Heart left ventricle (tissue), 16 donors: ENCODE results near the gene GSTA5. TPM values are rescaled to one million over a fixed set of nuclear protein-coding genes. Genes with fewer than 3 reads are reported as not detected.
"Not testable (repeated sequence)": the region's sequence is repeated elsewhere in the genome, so short reads cannot be mapped to it uniquely, and the experiment has no call there.

Experiments
- ATAC-seq, 4 donors: fragments of 200-7000 bp; cut with Tn5 transposase; one replicate each; pipeline ENCODE4 v1.9.1; 2020 to 2022; ENCODE audit warnings: moderate library complexity in 4 of 4, mild to moderate bottlenecking in 3 of 4, moderate number of reproducible peaks in 1 of 4
- DNase-seq, 5 donors: peaks; one replicate each; pipeline ENCODE4 v3.0.0-alpha.2; 2020
- H3K27ac ChIP-seq, 12 donors: fragments of 200-600 bp; sonication (generic) in 4 of 12; one replicate each; pipeline versions ENCODE4 v1.5.0 to v1.8.0; 2016 to 2022; ENCODE audit warnings: mild to moderate bottlenecking in 2 of 12
- H3K27me3 ChIP-seq, 9 donors: fragments of 200-600 bp; sonication (generic) in 2 of 9; one replicate each; pipeline versions ENCODE4 v1.5.1 to v1.8.0; 2016 to 2022; ENCODE audit warnings: mild to moderate bottlenecking in 3 of 9
- H3K36me3 ChIP-seq, 9 donors: fragments of 200-600 bp; sonication (generic) in 2 of 9; one replicate each; pipeline versions ENCODE4 v1.5.0 to v1.8.0; 2018 to 2022; ENCODE audit warnings: mild to moderate bottlenecking in 2 of 9
- H3K4me1 ChIP-seq, 12 donors: fragments of 200-600 bp; sonication (generic) in 4 of 12; one replicate each; pipeline versions ENCODE4 v1.5.0 to v1.8.0; 2016 to 2022; ENCODE audit warnings: mild to moderate bottlenecking in 3 of 12
- H3K4me3 ChIP-seq, 12 donors: fragments of 200-600 bp; sonication (generic) in 4 of 12; one replicate each; pipeline versions ENCODE4 v1.5.0 to v1.8.0; 2017 to 2022; ENCODE audit warnings: mild to moderate bottlenecking in 9 of 12, moderate library complexity in 4 of 12
- H3K9me3 ChIP-seq, 12 donors: fragments of 200-600 bp; sonication (generic) in 4 of 12; one replicate each; pipeline versions ENCODE4 v1.5.0 to v1.8.0; 2016 to 2022; ENCODE audit warnings: mild to moderate bottlenecking in 1 of 12
- CTCF ChIP-seq, 12 donors: fragments of 200-600 bp; sonication (generic) in 4 of 12; IDR thresholded peaks; one replicate each; pipeline versions ENCODE4 v1.5.0 to v1.8.0; 2018 to 2022; ENCODE audit warnings: antibody characterized with exemption in 12 of 12, mild to moderate bottlenecking in 5 of 12
- POLR2A ChIP-seq, 2 donors: fragments of 450-650 bp; IDR thresholded peaks; one replicate each; pipeline ENCODE4 v1.6.1; 2017; ENCODE audit warnings: antibody characterized with exemption in 2 of 2, mild to moderate bottlenecking in 2 of 2, moderate library complexity in 2 of 2
- WGBS, 4 donors: extraction: QIAGEN DNeasy Blood & Tissue Kit in 2 of 4; methylation state at CpG; one replicate each; pipeline versions ENCODE4 v1.1.5 to v1.1.7; 2013 to 2018; 5-methylcytosine and 5-hydroxymethylcytosine counted together
- intact Hi-C, 10 donors: fragments of 100-400 bp; cut with DNase I; formaldehyde crosslinking; loops; one replicate each; pipeline versions ENCODE4 v1.11.1 to v1.14.2; 2022
- polyA plus RNA-seq, 2 donors: library from polyadenylated mRNA; stranded (reverse); fragments of 200-250 nt; gene quantifications; one replicate each; pipeline ENCODE4 v1.2.3, GENCODE V29; 2013
- total RNA-seq, 9 donors: library from RNA; depleted of rRNA in 2 of 9; stranded (reverse); fragments of >200 nt in 2 of 9; fragmentation: NEBNext Ultra II Directional in 3 of 9; extraction: Animal tissue kit (Norgen Biotek cat#: 25700) in 3 of 9; gene quantifications; one replicate each; pipeline versions ENCODE4 v1.1.0 to v1.2.4, GENCODE V29; 2016 to 2023
- donor health status: ischemic (EF 13 %, LVEDD 7.1; RV severe dilation, severe dysfunction).
- donor health status: healthy with polysubstance abuse.
- donor health status: DM: no; HTN: yes; CAD: no.
- donor health status: DM: no; HTN: no; CAD: no.
- donor health status: ischemic (EF 25% LVEDD 6.9; RV normal size, moderate dysfunction).
- donor health status: ischemic (EF 25% LVEDD 5.7; RV mildly dilated, moderate dysfunction).
- donor health status: healthy.
- donor health status: DM: yes; HTN: yes; CAD: no.
- donor health status: ischemic (EF 35%, LVEDD 5.7; RV mildly dilated, moderate dysfunction).
- donor health status: nonischemic (EF 11% LVEDD 7.7; RV severe dilation, severe dysfunction).
- donor health status: DM: yes; HTN: yes; CAD: no.
- donor health status: PGD.
- donor health status: ischemic (EF 29% LVEDD 5.4; RV normal size, mild dysfunction).
- donor health status: nonischemic (EF 23%, LVEDD 6.1; RV moderate dilation, normal function).

The GSTA5 gene
- total and polyA plus RNA-seq, 11 donors: not detected

- Histone ChIP-seq H3K36me3 (no peaks in the 10 kb centered on the region), H3K4me3 (no peak overlapping the region), H3K27ac (no peak overlapping the region), H3K4me1 (no peaks in the 10 kb centered on the region), H3K27me3 (no peaks in the 10 kb centered on the region), H3K9me3 (no peaks in the 10 kb centered on the region)
- TF ChIP-seq CTCF (IDR thresholded peaks at IDR 0.05): no peak
- 89 to 92% (median 91%) methylated on average over 5 of the region's 5 CpGs for WGBS, 4 donors
- DNase-seq (no peak), ATAC-seq (no peak)
- intact Hi-C loops: no loop called here
Observed at GRCh38 chr6:52808660-52809059, 32.0 kb downstream of the GSTA5 start.

- DNase-seq, H3K27me3 ChIP-seq, H3K36me3 ChIP-seq, H3K4me3 ChIP-seq, H3K9me3 ChIP-seq, intact Hi-C loops, H3K4me1 ChIP-seq, ATAC-seq, H3K27ac ChIP-seq: not testable (repeated sequence)
- WGBS, 4 donors: 53 to 80% (median 65%) methylated on average over 5 of the region's 5 CpGs
Observed at GRCh38 chr6:52803668-52804255, 36.9 kb downstream of the GSTA5 start, which contains the start of gene GSTA1. Gene GSTA1 (minus strand): TSS chr6:52803816. CDS start chr6:52799267, 4,549 bp downstream.

- Histone ChIP-seq H3K4me3 (no peak overlapping the region), H3K27ac (no peak overlapping the region), H3K36me3 (no peaks in the 10 kb centered on the region), H3K4me1 (no peaks in the 10 kb centered on the region), H3K9me3 (no peaks in the 10 kb centered on the region), H3K27me3 (peaks cover 0 to 4% (median 0%) of the 10 kb centered on the region in 9 donors)
- no peak for ATAC-seq
- TF ChIP-seq POLR2A (IDR thresholded peaks at IDR 0.05) (no peak), CTCF (IDR thresholded peaks at IDR 0.05) (no peak)
- WGBS, 4 donors: 86 to 100% (median 90%) methylated on average over 1 of the region's 1 CpG
- DNase-seq: no peak
- intact Hi-C loops: no loop called here
Observed at GRCh38 chr6:52802806-52803205, 37.8 kb downstream of the GSTA5 start.

GRCh38 chr6:52801188-52801841, 39.3 kb downstream of the GSTA5 start:
- WGBS, 4 donors: 87 to 93% (median 91%) methylated on average over 2 of the region's 2 CpGs
- Histone ChIP-seq H3K4me3 (no peak overlapping the region), H3K9me3 (no peaks in the 10 kb centered on the region), H3K27me3 (peaks cover 0 to 4% (median 0%) of the 10 kb centered on the region in 9 donors), H3K4me1 (no peaks in the 10 kb centered on the region), H3K27ac (no peak overlapping the region), H3K36me3 (no peaks in the 10 kb centered on the region)
- TF ChIP-seq CTCF (IDR thresholded peaks at IDR 0.05): no peak
- TF ChIP-seq POLR2A (IDR thresholded peaks at IDR 0.05): no peak
- intact Hi-C loops: no loop called here
- no peak for DNase-seq
- no peak for ATAC-seq

GRCh38 chr6:52799272-52799671, 41.3 kb downstream of the GSTA5 start:
- H3K27me3 ChIP-seq: not testable (repeated sequence)
- WGBS, 4 donors: 75 to 88% (median 79%) methylated on average over 1 of the region's 1 CpG

GRCh38 chr6:52794366-52794765, 46.2 kb downstream of the GSTA5 start:
- H3K4me1 ChIP-seq, DNase-seq, ATAC-seq, intact Hi-C loops, H3K36me3 ChIP-seq, H3K27ac ChIP-seq, H3K9me3 ChIP-seq, H3K4me3 ChIP-seq, H3K27me3 ChIP-seq: not testable (repeated sequence)
- 83 to 92% (median 89%) methylated on average over 2 of the region's 2 CpGs for WGBS, 4 donors

More at GRCh38 chr6:52799272-52799671, 41.3 kb downstream of the GSTA5 start:
- H3K4me3 ChIP-seq, H3K9me3 ChIP-seq, intact Hi-C loops, H3K4me1 ChIP-seq, H3K27ac ChIP-seq, ATAC-seq, DNase-seq, H3K36me3 ChIP-seq: not testable (repeated sequence)
